Right hindlimb (tissue), 1 donor: ENCODE results near the gene TECPR1.

Experiments used
- DNase-seq: peaks from one replicate; pipeline ENCODE4 v3.0.0-alpha.2; 2018

TECPR1 gene

GRCh38 chr7:98242342-98242741, 9.7 kb downstream of the TECPR1 start:
- DNase-seq: no peak

- no peak for DNase-seq
Measured at GRCh38 chr7:98241674-98242241, 10.3 kb downstream of the TECPR1 start.

DNA sequence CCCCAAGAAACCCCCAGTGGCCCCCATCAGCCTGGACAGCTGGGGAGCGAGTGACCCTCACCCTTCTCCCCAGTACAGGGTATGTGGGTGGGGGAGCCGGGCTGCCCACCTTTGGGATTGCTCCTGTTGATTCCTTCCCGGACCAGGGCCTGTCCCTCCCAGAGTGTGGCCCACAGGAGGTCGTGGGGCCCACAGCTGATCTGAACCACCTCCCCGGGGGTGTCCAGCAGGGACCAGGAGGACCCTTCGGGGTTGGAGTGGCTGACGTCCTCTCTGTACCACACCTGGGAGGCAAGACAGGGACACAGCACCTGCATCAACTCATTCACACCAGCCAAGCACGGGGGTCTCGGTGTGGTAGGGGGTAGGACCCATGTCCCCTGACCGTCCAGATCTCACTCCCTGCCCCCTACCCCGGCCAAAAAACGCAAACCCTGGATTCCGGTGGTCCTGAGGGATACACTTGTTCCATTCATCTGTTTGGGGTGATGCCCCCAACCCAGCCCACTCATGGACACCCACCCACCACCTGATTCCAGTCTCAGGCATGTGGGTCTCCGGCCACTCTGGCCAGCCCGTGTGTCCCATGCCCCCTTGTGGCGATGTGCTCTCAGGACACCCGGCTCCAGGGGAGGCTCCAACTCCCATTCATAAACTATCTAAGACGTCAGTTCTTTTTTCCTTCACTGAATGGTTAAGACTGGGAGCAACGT, 10.9 kb downstream of the TECPR1 start:
- no peak for DNase-seq

GRCh38 chr7:98238976-98239375, 13.1 kb downstream of the TECPR1 start:
- DNase-seq: no peak

- DNase-seq: no peak
Measured at GRCh38 chr7:98238076-98238475, 14.0 kb downstream of the TECPR1 start.

DNA sequence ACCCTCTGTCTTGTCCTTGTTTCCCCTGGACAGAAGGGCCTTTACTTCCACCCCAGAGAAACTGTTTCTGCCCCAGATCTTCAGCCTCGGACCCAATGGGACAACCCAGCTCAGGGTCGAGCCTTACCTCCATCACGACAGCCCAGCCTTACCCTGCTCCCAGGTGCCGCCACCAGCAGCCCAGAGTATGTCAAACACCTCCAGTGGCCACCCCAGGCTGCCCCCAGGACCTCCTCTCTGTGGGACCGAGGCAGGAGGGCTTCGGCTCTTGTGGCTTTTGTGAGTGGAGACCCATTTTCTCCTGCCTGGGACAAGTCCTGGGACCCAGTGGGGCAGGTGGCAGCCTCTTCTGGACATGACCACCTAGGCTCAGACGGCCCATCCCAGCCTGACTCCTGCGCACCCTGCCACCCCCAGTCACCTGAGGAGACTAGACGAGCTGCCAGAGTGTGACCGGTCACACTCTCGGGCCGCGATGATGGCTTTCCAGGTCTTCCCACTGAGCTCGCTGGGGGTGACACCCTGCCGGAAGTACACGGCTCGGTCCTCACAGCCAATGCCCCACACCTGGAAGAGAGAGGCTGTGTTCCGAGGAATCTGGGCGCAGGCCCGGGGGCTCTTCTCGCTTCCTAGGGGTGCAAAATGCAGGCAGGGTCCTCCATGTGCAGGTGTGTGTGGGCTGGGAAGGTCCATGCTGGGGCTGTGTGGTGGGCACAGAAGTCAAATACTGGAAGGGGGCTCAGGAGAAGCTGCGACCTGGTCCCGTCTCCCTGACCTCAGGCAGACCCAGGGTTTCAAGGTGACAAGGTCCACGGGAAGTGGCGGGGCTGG, 15.5 kb downstream of the TECPR1 start:
- no peak for DNase-seq

GRCh38 chr7:98235901-98236300, 16.1 kb downstream of the TECPR1 start:
- DNase-seq: no peak

GRCh38 chr7:98234429-98235147, 17.4 kb downstream of the TECPR1 start:
- DNase-seq: no peak

- no peak for DNase-seq
Measured at GRCh38 chr7:98233219-98234070, 18.6 kb downstream of the TECPR1 start.

GRCh38 chr7:98232799-98233198, 19.2 kb downstream of the TECPR1 start:
- no peak for DNase-seq

DNA sequence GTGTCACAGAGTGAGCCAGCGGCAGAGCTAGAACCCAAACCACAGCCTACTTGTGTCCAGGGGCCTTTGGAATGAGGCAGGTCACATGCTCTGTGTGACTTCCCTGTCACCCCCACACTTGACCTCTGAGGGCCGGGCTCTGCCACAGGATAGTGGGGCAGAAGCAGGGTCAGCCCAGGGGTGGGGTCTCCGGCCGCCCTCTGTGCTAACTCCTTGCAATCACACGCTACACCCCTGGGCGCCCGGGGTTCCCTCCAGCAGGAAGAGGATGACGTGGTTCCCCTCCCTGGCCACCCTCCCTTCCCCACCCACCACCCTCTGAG, 19.8 kb downstream of the TECPR1 start:
- DNase-seq: no peak

DNA sequence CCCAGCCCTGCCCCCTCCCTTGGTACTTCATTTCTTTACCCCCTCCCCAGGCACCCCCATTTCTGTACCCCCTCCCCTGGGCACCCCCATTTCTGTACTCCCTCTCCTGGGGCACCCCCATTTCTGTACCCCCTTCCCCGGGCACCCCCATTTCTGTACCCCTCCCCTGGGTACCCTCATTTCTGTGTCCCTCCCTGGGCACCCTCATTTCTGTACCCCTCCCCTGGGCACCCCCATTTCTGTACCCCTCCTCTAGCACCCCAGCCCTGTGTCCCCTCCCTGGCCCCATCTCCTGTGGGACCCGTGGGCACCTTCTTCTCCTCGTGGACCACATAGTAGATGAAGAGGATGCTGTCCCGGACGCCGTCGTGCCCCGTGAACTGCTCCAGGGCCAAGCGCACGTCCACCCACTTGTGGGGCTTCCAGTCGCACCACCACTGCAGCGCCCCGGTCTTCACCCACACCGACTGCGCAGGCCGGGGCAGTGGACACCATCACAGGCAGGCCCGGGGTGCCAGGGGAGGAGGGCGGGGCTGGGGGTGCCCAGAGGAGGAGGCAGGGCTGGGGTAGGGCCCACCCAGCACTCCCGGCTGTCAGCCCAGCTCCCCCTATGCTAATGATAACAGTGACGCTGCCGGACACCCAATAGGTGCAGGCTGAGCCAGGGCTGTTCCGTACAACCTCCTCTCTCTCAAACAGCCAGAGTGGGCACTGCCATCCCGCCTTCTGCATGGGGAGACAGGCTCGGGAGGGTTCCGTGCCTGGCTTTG, 20.4 kb downstream of the TECPR1 start:
- DNase-seq: no peak

GRCh38 chr7:98230746-98231471, 21.1 kb downstream of the TECPR1 start:
- no peak for DNase-seq

- DNase-seq: no peak
Measured at GRCh38 chr7:98229991-98230745, 21.9 kb downstream of the TECPR1 start.

DNA sequence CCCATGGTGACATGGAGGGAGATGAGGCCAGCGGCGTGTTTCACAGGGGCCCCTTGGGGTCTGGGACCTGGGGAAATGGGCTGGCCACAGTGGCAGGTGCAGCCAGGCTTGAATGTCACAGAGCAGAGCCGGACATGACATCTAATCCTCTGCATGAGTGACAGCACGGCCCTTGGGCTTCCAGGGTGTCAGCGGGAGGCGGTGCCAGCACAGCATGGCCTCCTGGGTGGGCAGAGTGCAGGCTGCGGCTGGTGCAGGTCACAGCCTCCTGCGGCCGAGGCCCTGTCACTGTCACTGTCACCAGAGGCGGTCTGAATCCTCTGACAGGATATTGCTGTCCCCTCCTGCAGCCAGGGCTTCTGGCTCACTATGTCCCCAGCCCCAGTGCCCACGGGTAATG, 22.6 kb downstream of the TECPR1 start:
- DNase-seq: no peak

- no peak for DNase-seq
Measured at GRCh38 chr7:98228801-98229200, 23.2 kb downstream of the TECPR1 start.

DNA sequence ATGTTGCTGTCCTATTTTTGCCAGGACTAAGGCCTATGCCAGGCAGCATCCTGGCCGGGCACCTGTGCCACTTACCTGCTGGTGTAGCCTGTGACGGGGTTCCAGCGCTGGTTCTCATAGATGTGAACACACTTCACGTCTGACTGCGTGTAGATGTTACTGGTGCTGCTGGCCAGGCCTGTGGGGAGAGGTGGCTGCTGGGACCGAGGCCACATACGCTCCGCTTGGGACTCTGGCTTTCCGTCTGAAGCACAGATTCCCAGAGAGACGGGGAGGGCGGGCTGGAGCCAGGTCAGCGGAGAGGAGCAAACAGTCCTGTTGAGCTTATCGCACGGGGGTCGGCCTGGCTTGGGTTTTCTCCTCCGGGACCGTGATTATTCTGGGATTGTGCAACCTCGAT, 24.1 kb downstream of the TECPR1 start:
- DNase-seq: no peak

- DNase-seq: no peak
Measured at GRCh38 chr7:98225913-98226614, 26.0 kb downstream of the TECPR1 start.

DNA sequence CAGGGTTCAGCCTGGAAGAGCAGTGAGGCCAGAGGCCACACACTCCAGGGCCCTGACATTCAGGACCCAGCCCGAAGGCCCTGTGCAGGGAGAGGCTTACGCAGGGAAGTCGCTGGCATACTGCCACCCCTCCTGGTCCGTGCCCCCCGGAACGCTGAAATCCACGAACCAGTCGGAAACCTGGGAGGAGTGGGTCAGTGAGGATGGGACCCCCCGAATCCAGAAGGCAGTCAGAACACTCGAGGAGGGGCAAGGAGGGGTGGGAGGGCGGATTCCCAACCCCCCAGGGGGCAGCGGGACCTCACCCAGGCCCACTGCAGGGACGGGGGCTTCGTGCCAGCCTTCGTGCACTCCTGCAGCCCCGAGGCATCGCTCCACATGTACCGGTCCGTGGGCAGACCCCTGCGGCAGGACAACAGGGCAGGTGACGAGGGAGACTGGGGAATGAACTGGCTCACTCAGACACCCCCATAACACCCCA, 27.3 kb downstream of the TECPR1 start:
- DNase-seq: no peak
